Endothelial cell of umbilical vein (primary cell): ENCODE data around the gene GRAMD1B. TPM values are rescaled to one million over a fixed set of nuclear protein-coding genes. Genes with fewer than 3 reads are reported as not detected.
A peak's percentile ranks its signal among the peaks of the same experiment; 100 is the strongest.

Experiments
- BruUV-seq: library from RNA; stranded (reverse); fragments of 400-500 nt; replicated peaks from 2 replicates; lab custom pipeline; 2021; lab: Mats Ljungman, UMichigan
- CTCF ChIA-PET: fragments of 300-600, 350-600 bp; sonication (Branson Sonifier 250); formaldehyde crosslinking; loops from one replicate; lab custom pipeline; 2021; ENCODE audit warnings: antibody characterized with exemption, inconsistent platforms; lab: Charles Lee
- POLR2A ChIA-PET: fragments of 300-600, 350-600 bp; sonication (Branson Sonifier 250); formaldehyde crosslinking; loops from one replicate; lab custom pipeline; 2021; ENCODE audit warnings: antibody characterized with exemption, inconsistent platforms; lab: Charles Lee
- DNase-seq: peaks from one replicate; pipeline ENCODE4 v3.0.0-alpha.2; 2011; ENCODE audit warnings: low read depth, low spot score
- FAIRE-seq: peaks from 2 replicates; lab custom pipeline; 2011; peaks lifted over from hg19 to GRCh38; lab: Jason Lieb, UNC
- H2AFZ ChIP-seq: 2 replicates; pipeline ENCODE4 v1.6.0; 2012; ENCODE audit warnings: low read depth, low read length, control low read depth, inconsistent platforms
- H3K27ac ChIP-seq: 2 replicates; pipeline ENCODE4 v1.5.1; 2011; ENCODE audit warnings: low read depth, mild to moderate bottlenecking, control low read depth, low read length, moderate library complexity; ENCODE audit not compliant: insufficient read depth
- H3K27me3 ChIP-seq, 2 experiments: 2 replicates each; pipeline versions ENCODE4 v1.6.0 to v1.6.1; 2011; ENCODE audit warnings: low read length in 2 of 2, mixed read lengths in 1 of 2; ENCODE audit not compliant: control insufficient read depth in 2 of 2, insufficient read depth in 2 of 2
- H3K36me3 ChIP-seq, 2 experiments: 2 replicates in 1 of 2; 3 replicates in 1 of 2; pipeline ENCODE4 v1.5.1; 2011; ENCODE audit warnings: low read length in 2 of 2, mild to moderate bottlenecking in 1 of 2, moderate library complexity in 1 of 2; ENCODE audit not compliant: control insufficient read depth in 2 of 2, insufficient read depth in 2 of 2; ENCODE audit errors: extremely low read depth in 1 of 2
- H3K4me1 ChIP-seq: 3 replicates; pipeline ENCODE4 v1.5.1; 2011; ENCODE audit warnings: mild to moderate bottlenecking, low read length; ENCODE audit not compliant: control insufficient read depth, insufficient read depth; ENCODE audit errors: extremely low read depth
- H3K4me2 ChIP-seq: 2 replicates; pipeline ENCODE4 v1.6.1; 2011; ENCODE audit warnings: low read length, control low read depth, mixed read lengths; ENCODE audit not compliant: insufficient read depth
- H3K4me3 ChIP-seq, 3 experiments: fragments of 200-600 bp in 1 of 3; sonication (generic), shearing (Covaris generic) in 1 of 3; replicated peaks in 1 of 3; 2 replicates each; pipeline ENCODE4 v1.5.1; 2011 to 2016; ENCODE audit warnings: control low read depth in 3 of 3, low read length in 3 of 3, mild to moderate bottlenecking in 2 of 3, inconsistent platforms in 1 of 3, low read depth in 1 of 3, moderate library complexity in 1 of 3; ENCODE audit not compliant: insufficient read depth in 1 of 3
- H3K79me2 ChIP-seq: 2 replicates; pipeline ENCODE4 v1.6.0; 2012; ENCODE audit warnings: low read length, inconsistent platforms; ENCODE audit not compliant: control insufficient read depth, insufficient read depth
- H3K9ac ChIP-seq: replicated peaks from 2 replicates; pipeline ENCODE3; 2011; ENCODE audit warnings: low read length, control low read depth; ENCODE audit not compliant: insufficient read depth; ENCODE audit errors: extremely low read depth
- H3K9me1 ChIP-seq: replicated peaks from 3 replicates; pipeline ENCODE4 v1.6.0; 2011; ENCODE audit warnings: mild to moderate bottlenecking, low read length; ENCODE audit not compliant: control insufficient read depth, insufficient read depth; ENCODE audit errors: extremely low read depth
- H3K9me3 ChIP-seq: replicated peaks from 2 replicates; pipeline ENCODE4 v1.5.1; 2012; ENCODE audit warnings: low read length, inconsistent platforms; ENCODE audit not compliant: control insufficient read depth, insufficient read depth
- H4K20me1 ChIP-seq: replicated peaks from 2 replicates; pipeline ENCODE3; 2011; ENCODE audit warnings: mild to moderate bottlenecking, low read length; ENCODE audit not compliant: control insufficient read depth, insufficient read depth; ENCODE audit errors: extremely low read depth
- CTCF ChIP-seq, 2 donors: IDR thresholded peaks; 1 replicate in 1 of 2; 2 replicates in 1 of 2; pipeline ENCODE4 v1.5.1; 2011; ENCODE audit warnings: low read length in 2 of 2, mild to moderate bottlenecking in 2 of 2, moderate library complexity in 2 of 2, control low read depth in 1 of 2, inconsistent platforms in 1 of 2, low read depth in 1 of 2; ENCODE audit not compliant: insufficient read depth in 1 of 2; ENCODE audit errors: extremely low read depth in 1 of 2
- EZH2 ChIP-seq: IDR thresholded peaks from 2 replicates; pipeline ENCODE4 v1.6.1; 2012; ENCODE audit warnings: borderline replicate concordance, low read depth, mild to moderate bottlenecking, moderate library complexity, low read length, inconsistent platforms; ENCODE audit not compliant: severe bottlenecking
- FOS ChIP-seq: IDR thresholded peaks from 2 replicates; pipeline ENCODE4 v1.6.1; 2011; ENCODE audit warnings: mild to moderate bottlenecking, low read length, moderate library complexity, borderline replicate concordance; ENCODE audit not compliant: insufficient read depth
- GATA2 ChIP-seq: IDR thresholded peaks from 2 replicates; pipeline ENCODE4 v1.7.0; 2011; ENCODE audit warnings: low read depth, mild to moderate bottlenecking, moderate library complexity, mixed read lengths, low read length; ENCODE audit not compliant: insufficient read length, insufficient read depth
- JUN ChIP-seq: IDR thresholded peaks from 2 replicates; pipeline ENCODE4 v1.6.1; 2011; ENCODE audit warnings: borderline replicate concordance, low read depth; ENCODE audit not compliant: insufficient read length, insufficient read depth
- MAX ChIP-seq: IDR thresholded peaks from 2 replicates; pipeline ENCODE4 v1.6.1; 2011; ENCODE audit not compliant: insufficient read depth, insufficient read length
- MYC ChIP-seq: IDR thresholded peaks from one replicate; pipeline ENCODE4 v1.6.1; 2011; ENCODE audit warnings: mild to moderate bottlenecking, low read depth, low read length
- POLR2A ChIP-seq: IDR thresholded peaks from 2 replicates; pipeline ENCODE4 v1.6.1; 2012; ENCODE audit warnings: low read depth, mild to moderate bottlenecking, control low read depth, low read length
- POLR2AphosphoS5 ChIP-seq: IDR thresholded peaks from 2 replicates; pipeline ENCODE4 v1.6.1; 2012; ENCODE audit warnings: low read depth, mild to moderate bottlenecking, control low read depth, low read length, moderate library complexity; ENCODE audit not compliant: insufficient read depth
- dilution Hi-C: fragments of 300-500 bp; cut with MboI; formaldehyde crosslinking; loops from one replicate; pipeline ENCODE4 v1.15.0; 2019; ENCODE audit warnings: low sequenced_read_pairs; ENCODE audit not compliant: extremely low pct_ligation_motif_present
- intact Hi-C: fragments of 100-400 bp; cut with micrococcal nuclease; formaldehyde crosslinking; loops from one replicate; pipeline ENCODE4 v1.10.0; 2022
- polyA plus RNA-seq, 4 experiments: library from polyadenylated mRNA; depleted of rRNA in 3 of 4; stranded (reverse) in 3 of 4; unstranded in 1 of 4; fragments of >200 nt; gene quantifications; 2 replicates each; pipeline versions ENCODE4 v1.2.1 to v1.2.3, GENCODE V29; 2011 to 2012; ENCODE audit warnings: missing spikeins in 1 of 4
- total RNA-seq: library from RNA; stranded (reverse); gene quantifications from 2 replicates; pipeline ENCODE4 v1.2.3, GENCODE V29; 2021

The GRAMD1B gene
- total and polyA plus RNA-seq, 2 donors (not counting 3 experiments of a cell fraction or from before 2014, with no cell fraction given): 5.1 to 11.1 TPM

- no TSS peak for BruUV-seq
- POLR2A ChIA-PET: no interaction called here
- H3K9ac ChIP-seq: no peak overlapping the region
Observed at GRCh38 chr11:123628936-123629683, 199.0 kb downstream of the GRAMD1B start.

GRCh38 chr11:123630126-123630608 is 200.1 kb downstream of the GRAMD1B start:
- Histone ChIP-seq H3K79me2 (no peaks in the 10 kb centered on the region), H3K27me3 (no peaks in the 10 kb centered on the region), H3K36me3 (no peaks in the 10 kb centered on the region), H3K27ac (no peak overlapping the region), H3K9ac (no peak overlapping the region), H3K4me3 (no peak overlapping the region), H3K9me1 (no peaks in the 10 kb centered on the region), H4K20me1 (no peaks in the 10 kb centered on the region), H2AFZ (no peak overlapping the region), H3K4me2 (no peak overlapping the region), H3K9me3 (no peaks in the 10 kb centered on the region), H3K4me1 (peaks cover 5% of the 10 kb centered on the region)
- intact Hi-C loops (no loop called here), dilution Hi-C loops (no loop called here)
- FAIRE-seq (no peak), DNase-seq (no peak)
- ChIA-PET CTCF (interaction anchor here (0.8 to 1.7 kb wide), 3 partner anchors 11 to 48 kb away, joined by 3 to 15 read pairs (median 3); no protein-coding TSS in a partner anchor), POLR2A (no interaction called here)
- no TSS peak for BruUV-seq
- no peak for TF ChIP-seq MYC
- no peak for TF ChIP-seq MAX
- TF ChIP-seq JUN: no peak
- no peak for TF ChIP-seq EZH2
- no peak for TF ChIP-seq GATA2
- no peak for TF ChIP-seq POLR2AphosphoS5
- no peak for TF ChIP-seq CTCF (IDR thresholded peaks at IDR 0.05; ENCODE audit: extremely low read depth in 1 of 2, insufficient read depth in 1 of 2, low read depth in 1 of 2, low read length in 2 of 2)
- TF ChIP-seq POLR2A: no peak
- no peak for TF ChIP-seq FOS

More at GRCh38 chr11:123628936-123629683, 199.0 kb downstream of the GRAMD1B start:
- Histone ChIP-seq H3K9me1 (no peaks in the 10 kb centered on the region), H4K20me1 (no peaks in the 10 kb centered on the region), H3K4me2 (no peak overlapping the region), H3K4me1 (peaks cover 5% of the 10 kb centered on the region), H3K27ac (peak overlapping the region; percentile 13), H3K79me2 (no peaks in the 10 kb centered on the region), H3K36me3 (no peaks in the 10 kb centered on the region), H2AFZ (peak overlapping the region; percentile 38), H3K27me3 (no peaks in the 10 kb centered on the region), H3K9me3 (no peaks in the 10 kb centered on the region), H3K4me3 (no peak overlapping the region)
- FAIRE-seq (peak; percentile 94), DNase-seq (peak; percentile 91)
- intact Hi-C loops (loop anchor here (1.0 to 2.0 kb wide), 2 partner anchors 25 to 38 kb away; partner anchors contain the start of gene SCN3B), dilution Hi-C loops (no loop called here)
- peak; percentile 69 for TF ChIP-seq FOS
- peak; percentile 59 for TF ChIP-seq POLR2AphosphoS5
- TF ChIP-seq GATA2: peak; percentile 99
- no peak for TF ChIP-seq POLR2A
- CTCF ChIA-PET: interaction anchor here (0.8 to 2.0 kb wide), 12 partner anchors 12 to 120 kb away, joined by 3 to 15 read pairs (median 4); no protein-coding TSS in a partner anchor
